ENCODE results near the gene CYP4F12.

CYP4F12 gene

GRCh38 chr19:15702534-15702930, 29.6 kb downstream of the CYP4F12 start:
- no peak for DNase-seq (ENCODE audit: low read depth)

GRCh38 chr19:15714638-15715037, 41.8 kb downstream of the CYP4F12 start:
- DNase-seq (ENCODE audit: low read depth): no peak

GRCh38 chr19:15715642-15716041, 42.8 kb downstream of the CYP4F12 start:
- DNase-seq (ENCODE audit: low read depth): no peak

GRCh38 chr19:15717809-15718208, 44.9 kb downstream of the CYP4F12 start:
- no peak for DNase-seq (ENCODE audit: low read depth)

- no peak for DNase-seq (ENCODE audit: low read depth)
Measured at GRCh38 chr19:15721268-15721667, 48.4 kb downstream of the CYP4F12 start.

GRCh38 chr19:15722956-15723355, 50.1 kb downstream of the CYP4F12 start:
- DNase-seq (ENCODE audit: low read depth): no peak

- no peak for DNase-seq (ENCODE audit: low read depth)
Measured at GRCh38 chr19:15727724-15728123, 54.8 kb downstream of the CYP4F12 start, which contains the start of gene OR10H2. Gene OR10H2 (plus strand): TSS chr19:15728024. CDS start chr19:15728044, 20 bp downstream.

- no peak for DNase-seq (ENCODE audit: low read depth)
Measured at GRCh38 chr19:15730538-15730937, 57.7 kb downstream of the CYP4F12 start.

- no peak for DNase-seq (ENCODE audit: low read depth)
Measured at GRCh38 chr19:15732388-15732787, 59.5 kb downstream of the CYP4F12 start.

- DNase-seq (ENCODE audit: low read depth): no peak
Measured at GRCh38 chr19:15733895-15734294, 61.0 kb downstream of the CYP4F12 start.

- no peak for DNase-seq (ENCODE audit: low read depth)
Measured at GRCh38 chr19:15737722-15738121, 64.8 kb downstream of the CYP4F12 start, which contains the start of gene OR10H3. Gene OR10H3 (plus strand): TSS chr19:15737985. CDS start chr19:15741393, 3,408 bp downstream.

GRCh38 chr19:15740785-15741184, 67.9 kb downstream of the CYP4F12 start:
- DNase-seq (ENCODE audit: low read depth): no peak
